ENCODE data around the gene FAM50B. TPM values are rescaled to one million over a fixed set of nuclear protein-coding genes. Genes with fewer than 3 reads are reported as not detected.
A peak's percentile ranks its signal among the peaks of the same experiment; 100 is the strongest.

Gene FAM50B
- total and polyA plus RNA-seq, 10 of the 15 experiments (the other 5 are each of a cell fraction or from before 2014, with no cell fraction given), result 0.58 to 10.2 (median 5.9) TPM

DNA sequence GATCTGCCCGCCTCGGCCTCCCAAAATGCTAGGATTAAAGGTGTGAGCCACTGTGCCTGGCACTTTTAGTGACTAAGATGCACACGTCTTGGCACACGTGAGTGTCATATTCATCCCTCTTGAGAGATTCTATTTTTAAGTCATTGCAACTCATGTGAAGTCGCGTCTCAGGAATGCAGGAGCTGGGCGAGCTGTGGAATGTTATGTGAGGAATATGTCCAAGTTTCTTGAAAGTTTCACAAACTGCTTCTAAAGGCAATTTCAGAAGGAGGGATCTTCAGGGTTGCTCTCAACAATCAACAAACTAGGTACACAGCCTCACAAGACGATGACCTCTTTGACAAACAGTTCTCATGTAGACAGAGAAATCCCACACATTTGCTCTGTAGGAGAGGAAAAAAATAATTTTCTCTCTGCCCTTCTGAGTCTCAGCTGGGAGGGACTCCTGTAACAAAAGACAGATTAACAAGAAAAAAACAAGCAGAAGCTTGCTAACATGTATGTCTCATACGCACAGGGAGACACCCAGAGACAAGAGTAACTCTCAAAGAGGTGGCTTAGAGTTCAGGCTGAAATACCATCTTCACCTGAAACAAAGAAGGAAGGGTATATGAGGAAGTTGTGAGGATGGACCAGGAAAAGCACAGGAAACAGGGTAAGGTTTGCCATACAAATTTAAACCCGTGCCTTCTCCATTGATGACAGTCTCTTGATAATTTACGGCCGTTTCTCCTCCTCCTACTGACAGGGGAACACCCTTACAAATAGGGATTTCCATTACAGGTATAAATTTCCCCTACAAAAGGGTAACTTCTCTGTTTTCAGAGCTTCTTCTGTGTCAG, 45.3 kb upstream of the FAM50B start:
- H3K9ac ChIP-seq (ENCODE audit: control insufficient read depth, insufficient read depth, low read length), result no peak overlapping the region
- ChIA-PET RAD21 (ENCODE audit: unreplicated experiment) (interaction anchor here (1.1 kb wide), 1 partner anchor 39 kb away, joined by 3 read pairs; no protein-coding TSS in a partner anchor), POLR2A (no interaction called here), CTCF (interaction anchor here (0.6 to 1.2 kb wide), 4 partner anchors 11 to 712 kb away, joined by 3 to 4 read pairs (median 3); no protein-coding TSS in a partner anchor), SMC1A (ENCODE audit: uncharacterized antibody, unreplicated experiment) (no interaction called here)
- no peak overlapping the region for H3K27ac ChIP-seq (ENCODE audit: control insufficient read depth, insufficient read depth)
- FAIRE-seq, result peak; percentile 68
- H3K27me3 ChIP-seq (replicated peaks in 1 of 2; ENCODE audit: control insufficient read depth in 2 of 2, insufficient read depth in 2 of 2, low read length in 1 of 2), result no peaks in the 10 kb centered on the region
- in situ Hi-C loops (cut with MboI), result no loop called here
- intact Hi-C loops (cut with micrococcal nuclease; ENCODE audit: unreplicated experiment), result no loop called here
- BruUV-seq (replicated peaks), result no TSS peak
- H3K4me3 ChIP-seq, result no peak overlapping the region
- peak overlapping the region; percentile 33 for H2AFZ ChIP-seq (ENCODE audit: control insufficient read depth, low read depth, low read length)
- no peaks in the 10 kb centered on the region for H3K36me3 ChIP-seq (ENCODE audit: control insufficient read depth in 2 of 2, insufficient read depth in 2 of 2, low read length in 1 of 2)
- ATAC-seq, result peak; percentile 76
- H3K4me2 ChIP-seq (ENCODE audit: control insufficient read depth, insufficient read depth), result peak overlapping the region; percentile 10; the same call in 1 of the 2 replicates
- WGBS (ENCODE audit: insufficient coverage, insufficient replicate concordance, low lambda C conversion rate, missing lambda C conversion rate), result 52% methylated on average over 12 of the region's 12 CpGs
- H3K9me3 ChIP-seq (replicated peaks; ENCODE audit: control insufficient read depth, insufficient read depth, low read length), result peaks cover 6% of the 10 kb centered on the region; the same call in 2 of the 3 replicates
- DNase-seq (ENCODE audit: low read depth, low spot score), result peak; percentile 40
- H4K20me1 ChIP-seq (ENCODE audit: control insufficient read depth, insufficient read depth), result no peaks in the 10 kb centered on the region
- H3K4me1 ChIP-seq (ENCODE audit: control insufficient read depth, insufficient read depth, low read length), result peaks cover 26% of the 10 kb centered on the region
- no peaks in the 10 kb centered on the region for H3K79me2 ChIP-seq (ENCODE audit: control insufficient read depth, insufficient read depth, low read length)
- TF ChIP-seq USF1 (IDR thresholded peaks at IDR 0.05; ENCODE audit: borderline replicate concordance, extremely low read length, insufficient read depth, low read depth, low read length), result no peak
- TF ChIP-seq, protein P1, sequence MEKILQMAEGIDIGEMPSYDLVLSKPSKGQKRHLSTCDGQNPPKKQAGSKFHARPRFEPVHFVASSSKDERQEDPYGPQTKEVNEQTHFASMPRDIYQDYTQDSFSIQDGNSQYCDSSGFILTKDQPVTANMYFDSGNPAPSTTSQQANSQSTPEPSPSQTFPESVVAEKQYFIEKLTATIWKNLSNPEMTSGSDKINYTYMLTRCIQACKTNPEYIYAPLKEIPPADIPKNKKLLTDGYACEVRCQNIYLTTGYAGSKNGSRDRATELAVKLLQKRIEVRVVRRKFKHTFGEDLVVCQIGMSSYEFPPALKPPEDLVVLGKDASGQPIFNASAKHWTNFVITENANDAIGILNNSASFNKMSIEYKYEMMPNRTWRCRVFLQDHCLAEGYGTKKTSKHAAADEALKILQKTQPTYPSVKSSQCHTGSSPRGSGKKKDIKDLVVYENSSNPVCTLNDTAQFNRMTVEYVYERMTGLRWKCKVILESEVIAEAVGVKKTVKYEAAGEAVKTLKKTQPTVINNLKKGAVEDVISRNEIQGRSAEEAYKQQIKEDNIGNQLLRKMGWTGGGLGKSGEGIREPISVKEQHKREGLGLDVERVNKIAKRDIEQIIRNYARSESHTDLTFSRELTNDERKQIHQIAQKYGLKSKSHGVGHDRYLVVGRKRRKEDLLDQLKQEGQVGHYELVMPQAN (conservative IDR thresholded peaks at IDR 0.05), result no peak
- TF ChIP-seq RELA (IDR thresholded peaks at IDR 0.05; ENCODE audit: borderline replicate concordance, partially characterized antibody), result peak; percentile 34
- TF ChIP-seq IKZF1 (conservative IDR thresholded peaks at IDR 0.05), result 0 out of 2 replicates have a peak, but pooled peaks have one; percentile 25
- peak; percentile 68 for TF ChIP-seq PKNOX1 (IDR thresholded peaks at IDR 0.05)
- TF ChIP-seq RELB (IDR thresholded peaks at IDR 0.05; ENCODE audit: low read depth), result peak; percentile 47; the same call in 1 of the 2 replicates
- no peak for TF ChIP-seq CBX3 (IDR thresholded peaks at IDR 0.05; ENCODE audit: borderline replicate concordance, low read depth)
- TF ChIP-seq BHLHE40 (IDR thresholded peaks at IDR 0.05; ENCODE audit: borderline replicate concordance in 1 of 2, low read depth in 2 of 2, low read length in 1 of 2), result peak; percentile 18 to 38; a peak in 1 of 4 replicates
- peak; percentile 46; the same call in 1 of the 2 replicates for TF ChIP-seq ATF7 (IDR thresholded peaks at IDR 0.05; ENCODE audit: low read depth)
- no peak for TF ChIP-seq POLR2AphosphoS2 (IDR thresholded peaks at IDR 0.05; ENCODE audit: low read depth, low read length)
- TF ChIP-seq RUNX3 (IDR thresholded peaks at IDR 0.05; ENCODE audit: low read length), result peak; percentile 13; the same call in 1 of the 2 replicates
- TF ChIP-seq NFIC (IDR thresholded peaks at IDR 0.05; ENCODE audit: low read depth, low read length), result peak; percentile 58; the same call in 1 of the 2 replicates
- TF ChIP-seq IKZF2 (IDR thresholded peaks at IDR 0.05), result peak in 1 of 2 experiments; percentile 40; a peak in 1 of 4 replicates
- TF ChIP-seq, protein P2, sequence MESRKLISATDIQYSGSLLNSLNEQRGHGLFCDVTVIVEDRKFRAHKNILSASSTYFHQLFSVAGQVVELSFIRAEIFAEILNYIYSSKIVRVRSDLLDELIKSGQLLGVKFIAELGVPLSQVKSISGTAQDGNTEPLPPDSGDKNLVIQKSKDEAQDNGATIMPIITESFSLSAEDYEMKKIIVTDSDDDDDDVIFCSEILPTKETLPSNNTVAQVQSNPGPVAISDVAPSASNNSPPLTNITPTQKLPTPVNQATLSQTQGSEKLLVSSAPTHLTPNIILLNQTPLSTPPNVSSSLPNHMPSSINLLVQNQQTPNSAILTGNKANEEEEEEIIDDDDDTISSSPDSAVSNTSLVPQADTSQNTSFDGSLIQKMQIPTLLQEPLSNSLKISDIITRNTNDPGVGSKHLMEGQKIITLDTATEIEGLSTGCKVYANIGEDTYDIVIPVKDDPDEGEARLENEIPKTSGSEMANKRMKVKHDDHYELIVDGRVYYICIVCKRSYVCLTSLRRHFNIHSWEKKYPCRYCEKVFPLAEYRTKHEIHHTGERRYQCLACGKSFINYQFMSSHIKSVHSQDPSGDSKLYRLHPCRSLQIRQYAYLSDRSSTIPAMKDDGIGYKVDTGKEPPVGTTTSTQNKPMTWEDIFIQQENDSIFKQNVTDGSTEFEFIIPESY (IDR thresholded peaks at IDR 0.05), result no peak

Data from GM12878 (cell line).